PC-9 (cell line): ENCODE measurements around the gene PER2. TPM values are rescaled to one million over a fixed set of nuclear protein-coding genes. Genes with fewer than 3 reads are reported as not detected.

Experiments used
- BruUV-seq: library from RNA; stranded (reverse); fragments of 400-500 nt; replicated peaks from 2 replicates; lab custom pipeline; 2021; lab: Mats Ljungman, UMichigan
- CTCF ChIA-PET: fragments of 300-600 bp; sonication (Branson Sonifier 250); formaldehyde crosslinking; loops from one replicate; lab custom pipeline; 2022; ENCODE audit warnings: antibody characterized with exemption; lab: Charles Lee
- POLR2A ChIA-PET: fragments of 300-600 bp; sonication (Branson Sonifier 250); formaldehyde crosslinking; loops from one replicate; lab custom pipeline; 2022; ENCODE audit warnings: antibody characterized with exemption; ENCODE audit not compliant: unreplicated experiment; lab: Charles Lee
- DNase-seq, 2 experiments: peaks; one replicate each; pipeline versions ENCODE4 v3.0.0 to v3.0.0-alpha.2; 2015 to 2022; ENCODE audit warnings: mixed read lengths in 1 of 2
- H2AFZ ChIP-seq: fragments of 200-600 bp; sonication (generic); 2 replicates; pipeline ENCODE4 v1.8.1; 2017; ENCODE audit warnings: antibody characterized with exemption
- H3F3A ChIP-seq: fragments of 200-600 bp; sonication (generic); 2 replicates; pipeline ENCODE4 v1.8.1; 2017; ENCODE audit warnings: antibody characterized with exemption, mild to moderate bottlenecking, low read depth; ENCODE audit not compliant: insufficient read depth
- H3K27ac ChIP-seq: fragments of 200-600 bp; sonication (generic); 2 replicates; pipeline ENCODE4 v1.6.1; 2016; ENCODE audit warnings: mixed run types
- H3K27me3 ChIP-seq: fragments of 200-600 bp; sonication (generic); 2 replicates; pipeline ENCODE4 v1.6.1; 2016; ENCODE audit warnings: low read depth, mixed run types; ENCODE audit not compliant: insufficient read depth
- H3K36me3 ChIP-seq: fragments of 200-600 bp; sonication (generic); 2 replicates; pipeline ENCODE4 v1.6.1; 2016; ENCODE audit warnings: low read depth, mixed run types
- H3K4me1 ChIP-seq: fragments of 200-600 bp; sonication (generic); replicated peaks from 2 replicates; pipeline ENCODE4 v1.6.1; 2016; ENCODE audit warnings: mixed run types; ENCODE audit not compliant: insufficient read depth
- H3K4me2 ChIP-seq: fragments of 200-600 bp; sonication (generic); 2 replicates; pipeline ENCODE4 v1.6.1; 2017; ENCODE audit warnings: mixed run types
- H3K4me3 ChIP-seq: fragments of 200-600 bp; sonication (generic); 2 replicates; pipeline ENCODE4 v1.6.1; 2016; ENCODE audit warnings: mixed run types
- H3K79me2 ChIP-seq: fragments of 200-600 bp; sonication (generic); 2 replicates; pipeline ENCODE4 v1.6.1; 2017; ENCODE audit warnings: low read depth, mixed run types
- H3K9me2 ChIP-seq: fragments of 200-600 bp; sonication (generic); 2 replicates; pipeline ENCODE4 v1.8.1; 2017; ENCODE audit warnings: mild to moderate bottlenecking; ENCODE audit not compliant: insufficient read depth
- H3K9me3 ChIP-seq: fragments of 200-600 bp; sonication (generic); 2 replicates; pipeline ENCODE4 v1.8.1; 2016; ENCODE audit warnings: low read depth; ENCODE audit not compliant: insufficient read depth
- H4K20me1 ChIP-seq: fragments of 200-600 bp; sonication (generic); 2 replicates; pipeline ENCODE4 v1.8.1; 2017; ENCODE audit not compliant: insufficient read depth
- EZH2 ChIP-seq: fragments of 200-600 bp; sonication (generic); IDR thresholded peaks from 2 replicates; pipeline ENCODE4 v1.8.0; 2017; ENCODE audit warnings: antibody characterized with exemption, low read depth
- intact Hi-C: fragments of 100-400 bp; cut with micrococcal nuclease; formaldehyde crosslinking; loops from one replicate; pipeline ENCODE4 v1.10.0; 2022; ENCODE audit not compliant: unreplicated experiment
- total RNA-seq: library from RNA; stranded (reverse); gene quantifications from 2 replicates; pipeline ENCODE4 v1.2.3, GENCODE V29; 2021
- TF ChIP-seq, protein P1 (sequence below): fragments of 200-600 bp; sonication (generic); conservative IDR thresholded peaks from 2 replicates; pipeline ENCODE4 v1.6.1; 2017; ENCODE audit warnings: mixed run types, antibody characterized with exemption, mild to moderate bottlenecking, moderate library complexity

The PER2 gene
- total RNA-seq, 1 experiment from 2014 or later = 18.9 TPM

DNA sequence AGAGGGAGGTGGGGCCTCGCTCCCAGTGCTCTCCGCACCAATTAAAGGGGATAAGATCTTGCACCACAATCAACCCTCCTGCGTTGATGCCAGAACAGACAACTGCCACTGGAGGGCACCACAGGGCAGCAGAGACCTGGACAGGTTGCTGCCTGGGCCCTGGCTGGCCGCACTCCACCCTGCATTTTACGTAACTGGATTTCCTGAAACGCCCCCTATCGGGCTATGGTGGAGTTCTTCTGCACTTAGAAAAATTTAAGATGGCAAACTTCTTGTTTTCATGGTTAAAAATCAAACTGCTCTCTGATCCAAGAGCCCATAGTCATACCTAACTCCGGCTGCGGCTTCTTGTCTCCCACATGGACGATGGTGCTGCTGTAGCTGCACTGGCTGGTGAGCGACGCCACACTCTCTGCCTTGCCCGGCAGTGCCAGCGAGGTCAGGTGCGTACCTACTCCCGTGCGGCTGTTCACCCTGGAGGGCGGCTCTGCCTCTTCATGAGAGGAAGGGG lies 31.8 kb downstream of the PER2 start:
- peak; percentile 84 to 96 for DNase-seq
- H3K4me3 ChIP-seq = no peak overlapping the region
- ChIA-PET POLR2A (no interaction called here), CTCF (no interaction called here)
- no peaks in the 10 kb centered on the region for H4K20me1 ChIP-seq
- no peaks in the 10 kb centered on the region for H3K9me3 ChIP-seq
- 0 out of 2 replicates have a peak, but pooled peaks cover 5% of the 10 kb centered on the region for H3K4me1 ChIP-seq
- no peaks in the 10 kb centered on the region for H3K9me2 ChIP-seq
- H3K36me3 ChIP-seq = 0 out of 2 replicates have a peak, but pooled peaks cover 5% of the 10 kb centered on the region
- BruUV-seq = no TSS peak
- no peak overlapping the region for H3K4me2 ChIP-seq
- intact Hi-C loops = loop anchor here (1.0 to 10.0 kb wide), 7 partner anchors 29 to 742 kb away; partner anchors contain the start of genes RAB17 and TRAF3IP1
- no peak overlapping the region for H3K27ac ChIP-seq
- H2AFZ ChIP-seq = no peak overlapping the region
- peaks cover 6% of the 10 kb centered on the region; the same call in 1 of the 2 replicates for H3F3A ChIP-seq
- H3K79me2 ChIP-seq = no peaks in the 10 kb centered on the region
- TF ChIP-seq EZH2 = no peak
- TF ChIP-seq, protein P1, sequence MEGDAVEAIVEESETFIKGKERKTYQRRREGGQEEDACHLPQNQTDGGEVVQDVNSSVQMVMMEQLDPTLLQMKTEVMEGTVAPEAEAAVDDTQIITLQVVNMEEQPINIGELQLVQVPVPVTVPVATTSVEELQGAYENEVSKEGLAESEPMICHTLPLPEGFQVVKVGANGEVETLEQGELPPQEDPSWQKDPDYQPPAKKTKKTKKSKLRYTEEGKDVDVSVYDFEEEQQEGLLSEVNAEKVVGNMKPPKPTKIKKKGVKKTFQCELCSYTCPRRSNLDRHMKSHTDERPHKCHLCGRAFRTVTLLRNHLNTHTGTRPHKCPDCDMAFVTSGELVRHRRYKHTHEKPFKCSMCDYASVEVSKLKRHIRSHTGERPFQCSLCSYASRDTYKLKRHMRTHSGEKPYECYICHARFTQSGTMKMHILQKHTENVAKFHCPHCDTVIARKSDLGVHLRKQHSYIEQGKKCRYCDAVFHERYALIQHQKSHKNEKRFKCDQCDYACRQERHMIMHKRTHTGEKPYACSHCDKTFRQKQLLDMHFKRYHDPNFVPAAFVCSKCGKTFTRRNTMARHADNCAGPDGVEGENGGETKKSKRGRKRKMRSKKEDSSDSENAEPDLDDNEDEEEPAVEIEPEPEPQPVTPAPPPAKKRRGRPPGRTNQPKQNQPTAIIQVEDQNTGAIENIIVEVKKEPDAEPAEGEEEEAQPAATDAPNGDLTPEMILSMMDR = peak; percentile 99
- no peaks in the 10 kb centered on the region for H3K27me3 ChIP-seq

DNA sequence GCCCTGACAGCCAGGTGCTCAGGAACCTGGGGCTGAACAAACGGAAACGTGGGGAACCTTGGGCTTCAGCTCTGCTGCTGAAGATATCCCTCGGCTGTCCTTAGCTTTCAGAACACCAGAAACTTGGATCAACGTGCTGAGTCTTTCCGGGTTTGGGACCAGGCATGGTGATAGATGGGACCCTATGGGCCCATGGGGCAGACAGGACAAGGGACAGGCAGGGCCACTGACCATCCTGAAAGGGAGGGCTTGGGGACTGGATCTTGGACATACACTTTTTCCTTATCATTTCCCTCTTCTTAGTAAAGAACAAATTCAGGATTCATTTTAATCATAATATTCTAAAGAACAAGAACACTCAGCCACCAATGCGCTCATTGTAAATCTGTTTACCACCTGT lies 32.3 kb downstream of the PER2 start:
- Histone ChIP-seq H3K4me1 (0 out of 2 replicates have a peak, but pooled peaks cover 5% of the 10 kb centered on the region), H3K9me3 (no peaks in the 10 kb centered on the region), H3K4me3 (no peak overlapping the region), H3K36me3 (0 out of 2 replicates have a peak, but pooled peaks cover 5% of the 10 kb centered on the region), H3K9me2 (no peaks in the 10 kb centered on the region), H3K27ac (no peak overlapping the region), H3K27me3 (no peaks in the 10 kb centered on the region), H4K20me1 (no peaks in the 10 kb centered on the region), H3F3A (peaks cover 6% of the 10 kb centered on the region; the same call in 1 of the 2 replicates), H3K4me2 (no peak overlapping the region), H3K79me2 (no peaks in the 10 kb centered on the region), H2AFZ (no peak overlapping the region)
- ChIA-PET CTCF (no interaction called here), POLR2A (interaction anchor here (0.5 to 0.6 kb wide), 2 partner anchors 55 to 107 kb away, joined by 3 to 4 read pairs; no protein-coding TSS in a partner anchor)
- BruUV-seq = no TSS peak
- DNase-seq = no peak
- intact Hi-C loops = loop anchor here (1.0 to 10.0 kb wide), 7 partner anchors 29 to 741 kb away; partner anchors contain the start of genes RAB17 and TRAF3IP1
- TF ChIP-seq EZH2 = no peak
- TF ChIP-seq, protein P1 = no peak

DNA sequence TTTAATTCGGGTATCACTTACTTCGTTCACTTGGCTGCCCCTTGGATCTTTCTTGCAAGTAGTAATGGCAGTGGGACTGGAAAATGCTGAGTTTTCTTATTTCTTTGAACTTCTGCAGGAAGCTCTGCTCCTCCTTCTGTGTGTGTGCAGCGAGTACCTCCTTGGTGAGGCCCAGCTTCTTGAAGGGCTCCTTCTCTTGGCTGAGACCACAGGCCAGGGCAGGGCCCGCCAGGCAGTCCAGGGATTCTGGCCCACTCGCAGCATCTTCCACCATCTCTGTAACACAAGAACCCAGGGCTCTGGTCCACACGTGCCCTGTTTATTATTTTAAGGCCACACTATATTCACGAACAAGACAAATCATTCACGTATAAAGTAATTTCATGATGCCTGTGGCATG lies 32.8 kb downstream of the PER2 start:
- no TSS peak for BruUV-seq
- Histone ChIP-seq H3K27me3 (no peaks in the 10 kb centered on the region), H3K4me3 (no peak overlapping the region), H3K79me2 (no peaks in the 10 kb centered on the region), H3F3A (peaks cover 6% of the 10 kb centered on the region; the same call in 1 of the 2 replicates), H3K27ac (no peak overlapping the region), H3K36me3 (0 out of 2 replicates have a peak, but pooled peaks cover 5% of the 10 kb centered on the region), H3K4me2 (no peak overlapping the region), H3K4me1 (0 out of 2 replicates have a peak, but pooled peaks cover 5% of the 10 kb centered on the region), H2AFZ (no peak overlapping the region), H3K9me2 (no peaks in the 10 kb centered on the region), H4K20me1 (no peaks in the 10 kb centered on the region), H3K9me3 (no peaks in the 10 kb centered on the region)
- intact Hi-C loops = loop anchor here (1.0 to 10.0 kb wide), 7 partner anchors 30 to 741 kb away; partner anchors contain the start of genes RAB17 and TRAF3IP1
- no peak for DNase-seq
- no peak for TF ChIP-seq EZH2
- TF ChIP-seq, protein P1 = no peak
- ChIA-PET POLR2A (interaction anchor here (0.5 to 0.6 kb wide), 2 partner anchors 55 to 107 kb away, joined by 3 to 4 read pairs; no protein-coding TSS in a partner anchor), CTCF (no interaction called here)
